H9 (cell line): Measurements from ENCODE around the gene KLHL18. TPM values are rescaled to one million over a fixed set of nuclear protein-coding genes. Genes with fewer than 3 reads are reported as not detected.

Experiments used
- DNase-seq: peaks from one replicate; pipeline ENCODE4 v3.0.0-alpha.2; 2017
- H2AFZ ChIP-seq: one replicate; pipeline ENCODE4 v1.6.1; 2013; ENCODE audit warnings: mild to moderate bottlenecking, low read length, control low read depth, moderate library complexity
- H2AK5ac ChIP-seq: 2 replicates; pipeline ENCODE4 v1.6.1; 2013; ENCODE audit warnings: low read length, control low read depth, mixed read lengths; ENCODE audit not compliant: insufficient read length
- H2BK120ac ChIP-seq: one replicate; pipeline ENCODE4 v1.6.1; 2013; ENCODE audit warnings: low read depth, mild to moderate bottlenecking, low read length, control low read depth, inconsistent platforms; ENCODE audit not compliant: poor library complexity, severe bottlenecking
- H2BK12ac ChIP-seq: 2 replicates; pipeline ENCODE4 v1.6.1; 2013; ENCODE audit warnings: low read length, control low read depth, mixed read lengths, low read depth; ENCODE audit not compliant: insufficient read length
- H2BK15ac ChIP-seq: 2 replicates; pipeline ENCODE4 v1.6.1; 2013; ENCODE audit warnings: low read depth, low read length, control low read depth
- H2BK20ac ChIP-seq: one replicate; pipeline ENCODE4 v1.6.1; 2013; ENCODE audit warnings: low read depth, mild to moderate bottlenecking, low read length, control low read depth, inconsistent platforms; ENCODE audit not compliant: poor library complexity, severe bottlenecking
- H2BK5ac ChIP-seq: 2 replicates; pipeline ENCODE4 v1.6.1; 2013; ENCODE audit warnings: low read length, control low read depth, mixed read lengths; ENCODE audit not compliant: insufficient read length
- H3K14ac ChIP-seq: 2 replicates; pipeline ENCODE4 v1.6.1; 2013; ENCODE audit warnings: low read length, control low read depth; ENCODE audit not compliant: insufficient read depth
- H3K18ac ChIP-seq: 2 replicates; pipeline ENCODE4 v1.6.1; 2013; ENCODE audit warnings: low read depth, mild to moderate bottlenecking, mixed read lengths, low read length, control low read depth; ENCODE audit not compliant: insufficient read length
- H3K23ac ChIP-seq: 2 replicates; pipeline ENCODE4 v1.6.1; 2013; ENCODE audit warnings: low read length, control low read depth, mixed read lengths, low read depth; ENCODE audit not compliant: insufficient read length
- H3K23me2 ChIP-seq: 2 replicates; pipeline ENCODE4 v1.6.1; 2013; ENCODE audit warnings: low read depth, mild to moderate bottlenecking, mixed read lengths, low read length, control low read depth; ENCODE audit not compliant: insufficient read length, poor library complexity, severe bottlenecking
- H3K27ac ChIP-seq: 2 replicates; pipeline ENCODE4 v1.5.1; 2013; ENCODE audit warnings: low read length, control low read depth, mixed read lengths, low read depth; ENCODE audit not compliant: insufficient read length
- H3K27me3 ChIP-seq: 2 replicates; pipeline ENCODE4 v1.6.1; 2013; ENCODE audit warnings: low read length, control low read depth, inconsistent platforms; ENCODE audit not compliant: insufficient read depth
- H3K4ac ChIP-seq: 2 replicates; pipeline ENCODE4 v1.6.1; 2013; ENCODE audit warnings: low read depth, mild to moderate bottlenecking, control low read depth, inconsistent platforms, low read length, moderate library complexity
- H3K4me1 ChIP-seq: 2 replicates; pipeline ENCODE4 v1.6.1; 2013; ENCODE audit warnings: low read length, control low read depth, inconsistent platforms; ENCODE audit not compliant: insufficient read depth
- H3K4me2 ChIP-seq: 2 replicates; pipeline ENCODE4 v1.6.1; 2013; ENCODE audit warnings: low read length, control low read depth, mixed read lengths; ENCODE audit not compliant: insufficient read length, insufficient read depth
- H3K56ac ChIP-seq: 2 replicates; pipeline ENCODE4 v1.6.1; 2013; ENCODE audit warnings: low read depth, mild to moderate bottlenecking, mixed read lengths, low read length, control low read depth; ENCODE audit not compliant: insufficient read length
- H3K79me1 ChIP-seq: 2 replicates; pipeline ENCODE4 v1.6.1; 2013; ENCODE audit warnings: low read depth, mild to moderate bottlenecking, moderate library complexity, low read length, control low read depth, inconsistent platforms; ENCODE audit not compliant: insufficient read depth, poor library complexity, severe bottlenecking
- H3K79me2 ChIP-seq: 2 replicates; pipeline ENCODE4 v1.6.1; 2013; ENCODE audit warnings: low read length, control low read depth, inconsistent platforms; ENCODE audit not compliant: insufficient read depth
- H3K9ac ChIP-seq: 2 replicates; pipeline ENCODE4 v1.6.1; 2013; ENCODE audit warnings: low read length, control low read depth, mixed read lengths; ENCODE audit not compliant: insufficient read length; ENCODE audit errors: extremely low read depth
- H3K9me3 ChIP-seq: one replicate; pipeline ENCODE4 v1.6.1; 2013; ENCODE audit warnings: low read depth, low read length, inconsistent platforms; ENCODE audit not compliant: control insufficient read depth
- H3T11ph ChIP-seq: one replicate; pipeline ENCODE4 v1.6.1; 2013; ENCODE audit warnings: mild to moderate bottlenecking, low read length, control low read depth, inconsistent platforms
- H4K20me1 ChIP-seq: one replicate; pipeline ENCODE4 v1.6.1; 2013; ENCODE audit not compliant: control insufficient read depth, insufficient read length, insufficient read depth
- H4K5ac ChIP-seq: 2 replicates; pipeline ENCODE4 v1.6.1; 2013; ENCODE audit warnings: low read depth, mild to moderate bottlenecking, mixed read lengths, low read length, control low read depth; ENCODE audit not compliant: insufficient read length
- H4K8ac ChIP-seq: replicated peaks from 2 replicates; pipeline ENCODE4 v1.6.1; 2013; ENCODE audit warnings: low read length, control low read depth, mixed read lengths, low read depth; ENCODE audit not compliant: insufficient read length
- H4K91ac ChIP-seq: 2 replicates; pipeline ENCODE4 v1.6.1; 2013; ENCODE audit warnings: low read depth, mild to moderate bottlenecking, moderate library complexity, mixed read lengths, low read length, control low read depth; ENCODE audit not compliant: insufficient read length
- H3K27ac Mint-ChIP-seq, 3 experiments: 2 replicates in 2 of 3; 3 replicates in 1 of 3; pipeline ENCODE4 v1.8.0; 2020 to 2021; ENCODE audit warnings: mixed read lengths in 3 of 3, mild to moderate bottlenecking in 1 of 3, moderate library complexity in 1 of 3
- H3K27me3 Mint-ChIP-seq: 2 replicates; pipeline ENCODE4 v1.8.0; 2021; ENCODE audit warnings: low read depth, mild to moderate bottlenecking, moderate library complexity, mixed read lengths
- H3K36me3 Mint-ChIP-seq, 3 experiments: 2 replicates in 2 of 3; 3 replicates in 1 of 3; pipeline ENCODE4 v1.8.0; 2020 to 2021; ENCODE audit warnings: low read depth in 3 of 3, mixed read lengths in 3 of 3; ENCODE audit not compliant: insufficient read depth in 1 of 3
- H3K4me1 Mint-ChIP-seq, 2 experiments: 2 replicates each; pipeline ENCODE4 v1.8.0; 2020; ENCODE audit warnings: mixed read lengths in 2 of 2
- H3K4me3 Mint-ChIP-seq, 2 experiments: 2 replicates in 1 of 2; 3 replicates in 1 of 2; pipeline ENCODE4 v1.8.0; 2020 to 2021; ENCODE audit warnings: mild to moderate bottlenecking in 2 of 2, mixed read lengths in 2 of 2, moderate library complexity in 1 of 2
- H3K9me3 Mint-ChIP-seq, 2 experiments: 2 replicates in 1 of 2; 3 replicates in 1 of 2; pipeline ENCODE4 v1.8.0; 2020; ENCODE audit warnings: mild to moderate bottlenecking in 2 of 2, mixed read lengths in 2 of 2, moderate library complexity in 1 of 2
- WGBS: extraction: QIAGEN DNeasy Blood & Tissue Kit; methylation state at CpG from one replicate; pipeline ENCODE4 v1.1.7; 2013; ENCODE audit warnings: missing lambda C conversion rate, low lambda C conversion rate, mixed read lengths; ENCODE audit not compliant: insufficient read length; ENCODE audit errors: extremely low coverage; 5-methylcytosine and 5-hydroxymethylcytosine counted together
- total RNA-seq: library from RNA; stranded (reverse); gene quantifications from 2 replicates; pipeline ENCODE4 v1.2.1, GENCODE V29; 2021
- TF ChIP-seq, protein P1 (sequence below): fragments of 200-600 bp; sonication (generic); conservative IDR thresholded peaks from 3 replicates; pipeline ENCODE4 v1.8.0; 2021; ENCODE audit warnings: antibody characterized with exemption, mild to moderate bottlenecking

KLHL18 gene
- total RNA-seq, 1 experiment from 2014 or later: 55.3 TPM

DNA sequence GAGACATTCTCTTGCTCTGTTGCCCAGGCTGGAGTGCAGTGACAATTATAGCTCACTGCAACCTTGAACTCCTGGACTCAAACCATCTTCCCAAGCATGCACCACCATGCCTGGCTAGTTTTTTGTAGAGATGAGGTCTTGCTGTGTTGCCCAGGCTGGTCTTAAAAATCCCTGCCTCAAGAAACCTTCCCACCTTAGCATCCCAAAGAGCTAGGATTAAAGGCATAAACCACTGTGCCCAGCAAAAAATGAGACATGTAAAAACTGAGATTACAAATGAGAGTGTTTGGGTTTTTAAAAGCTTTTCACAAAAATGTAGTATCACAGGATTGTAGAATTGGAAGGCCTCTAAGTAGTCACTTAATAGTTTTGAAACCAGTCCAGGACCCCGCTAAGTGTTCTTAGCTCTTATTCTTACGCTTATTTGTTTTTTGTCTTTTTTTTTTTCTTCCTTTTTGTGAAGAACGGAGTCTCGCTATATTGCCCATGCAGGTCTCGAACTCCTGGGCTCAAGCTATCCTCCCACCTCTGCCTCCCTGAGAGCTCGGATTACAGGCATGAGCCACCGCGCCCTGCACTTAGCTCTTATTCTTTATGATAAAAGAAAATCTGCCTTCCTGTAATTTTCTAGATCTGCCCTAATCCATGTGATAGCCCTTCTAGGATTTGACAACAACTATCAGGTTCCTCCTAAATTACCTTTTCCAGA, 31.5 kb downstream of the KLHL18 start:
- Histone ChIP-seq H3K56ac (no peak overlapping the region), H2BK120ac (no peak overlapping the region), H3K14ac (no peak overlapping the region), H3K4ac (no peak overlapping the region), H3K27me3 (no peaks in the 10 kb centered on the region), H2BK5ac (no peak overlapping the region), H2AFZ (no peak overlapping the region), H4K20me1 (no peaks in the 10 kb centered on the region), H3K79me1 (no peaks in the 10 kb centered on the region), H2BK20ac (no peak overlapping the region), H4K91ac (no peak overlapping the region), H3K4me1 (no peaks in the 10 kb centered on the region), H4K5ac (no peak overlapping the region), H3K9me3 (no peaks in the 10 kb centered on the region), H3K27ac (no peak overlapping the region), H3K23ac (no peak overlapping the region), H3K79me2 (peaks cover 3% of the 10 kb centered on the region; the same call in 1 of the 2 replicates), H3K9ac (no peak overlapping the region), H2BK15ac (no peak overlapping the region), H3K4me2 (no peak overlapping the region), H4K8ac (no peak overlapping the region), H3T11ph (no peak overlapping the region), H3K23me2 (no peaks in the 10 kb centered on the region), H2BK12ac (no peak overlapping the region), H2AK5ac (no peak overlapping the region), H3K18ac (no peak overlapping the region)
- H3K36me3 Mint-ChIP-seq: peaks cover 9 to 19% (median 12%) of the 10 kb centered on the region in 3 experiments; a peak in 6 of 7 replicates
- no peak overlapping the region for H3K4me3 Mint-ChIP-seq
- DNase-seq: no peak
- peak overlapping the region in 1 of 3 experiments; percentile 58; a peak in 2 of 7 replicates for H3K27ac Mint-ChIP-seq
- H3K9me3 Mint-ChIP-seq: peaks cover 6% of the 10 kb centered on the region in 2 experiments; a peak in 4 of 5 replicates
- TF ChIP-seq, protein P1, sequence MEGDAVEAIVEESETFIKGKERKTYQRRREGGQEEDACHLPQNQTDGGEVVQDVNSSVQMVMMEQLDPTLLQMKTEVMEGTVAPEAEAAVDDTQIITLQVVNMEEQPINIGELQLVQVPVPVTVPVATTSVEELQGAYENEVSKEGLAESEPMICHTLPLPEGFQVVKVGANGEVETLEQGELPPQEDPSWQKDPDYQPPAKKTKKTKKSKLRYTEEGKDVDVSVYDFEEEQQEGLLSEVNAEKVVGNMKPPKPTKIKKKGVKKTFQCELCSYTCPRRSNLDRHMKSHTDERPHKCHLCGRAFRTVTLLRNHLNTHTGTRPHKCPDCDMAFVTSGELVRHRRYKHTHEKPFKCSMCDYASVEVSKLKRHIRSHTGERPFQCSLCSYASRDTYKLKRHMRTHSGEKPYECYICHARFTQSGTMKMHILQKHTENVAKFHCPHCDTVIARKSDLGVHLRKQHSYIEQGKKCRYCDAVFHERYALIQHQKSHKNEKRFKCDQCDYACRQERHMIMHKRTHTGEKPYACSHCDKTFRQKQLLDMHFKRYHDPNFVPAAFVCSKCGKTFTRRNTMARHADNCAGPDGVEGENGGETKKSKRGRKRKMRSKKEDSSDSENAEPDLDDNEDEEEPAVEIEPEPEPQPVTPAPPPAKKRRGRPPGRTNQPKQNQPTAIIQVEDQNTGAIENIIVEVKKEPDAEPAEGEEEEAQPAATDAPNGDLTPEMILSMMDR: no peak
- no peaks in the 10 kb centered on the region for H3K27me3 Mint-ChIP-seq
- H3K4me1 Mint-ChIP-seq: peaks cover 5 to 8% of the 10 kb centered on the region in 2 experiments
- no CpG with 5 or more reads among the region's 8 CpGs for WGBS
